Prostate gland (tissue), 2 donors: Measurements from ENCODE around the gene AGO4.

Experiments used
- CTCF ChIP-seq, 4 experiments: fragments of 200-600 bp in 2 of 4; fragments of 450-650 bp in 2 of 4; sonication (generic) in 2 of 4; IDR thresholded peaks; 1 replicate in 3 of 4; 2 replicates in 1 of 4; pipeline ENCODE4 v1.5.1; 2016 to 2019; ENCODE audit warnings: antibody characterized with exemption in 4 of 4, mild to moderate bottlenecking in 2 of 4, moderate library complexity in 2 of 4
- POLR2A ChIP-seq: fragments of 450-650 bp; IDR thresholded peaks from one replicate; pipeline ENCODE4 v1.6.1; 2016; ENCODE audit warnings: antibody characterized with exemption, mild to moderate bottlenecking

GRCh38 chr1:35850051-35850450 lies 42.2 kb downstream of the AGO4 start:
- no peak for TF ChIP-seq CTCF (IDR thresholded peaks at IDR 0.05)
- TF ChIP-seq POLR2A, result no peak
